Gastroesophageal sphincter (tissue), 3 donors: ENCODE data around the gene PRKCD.

Experiments used
- CTCF ChIP-seq, 4 experiments: fragments of 200-600 bp in 2 of 4; fragments of 450-650 bp in 2 of 4; sonication (generic) in 1 of 4; IDR thresholded peaks; one replicate each; pipeline ENCODE4 v1.5.1; 2017 to 2019; ENCODE audit warnings: antibody characterized with exemption in 4 of 4, mild to moderate bottlenecking in 2 of 4, moderate library complexity in 2 of 4
- EP300 ChIP-seq: sonication (generic); formaldehyde crosslinking; IDR thresholded peaks from one replicate; pipeline ENCODE4 v1.6.1; 2017; ENCODE audit warnings: antibody characterized with exemption, mild to moderate bottlenecking
- POLR2A ChIP-seq, 2 donors: fragments of 450-650 bp; IDR thresholded peaks; one replicate each; pipeline ENCODE4 v1.6.1; 2017; ENCODE audit warnings: antibody characterized with exemption in 2 of 2, mild to moderate bottlenecking in 2 of 2, moderate library complexity in 1 of 2

DNA sequence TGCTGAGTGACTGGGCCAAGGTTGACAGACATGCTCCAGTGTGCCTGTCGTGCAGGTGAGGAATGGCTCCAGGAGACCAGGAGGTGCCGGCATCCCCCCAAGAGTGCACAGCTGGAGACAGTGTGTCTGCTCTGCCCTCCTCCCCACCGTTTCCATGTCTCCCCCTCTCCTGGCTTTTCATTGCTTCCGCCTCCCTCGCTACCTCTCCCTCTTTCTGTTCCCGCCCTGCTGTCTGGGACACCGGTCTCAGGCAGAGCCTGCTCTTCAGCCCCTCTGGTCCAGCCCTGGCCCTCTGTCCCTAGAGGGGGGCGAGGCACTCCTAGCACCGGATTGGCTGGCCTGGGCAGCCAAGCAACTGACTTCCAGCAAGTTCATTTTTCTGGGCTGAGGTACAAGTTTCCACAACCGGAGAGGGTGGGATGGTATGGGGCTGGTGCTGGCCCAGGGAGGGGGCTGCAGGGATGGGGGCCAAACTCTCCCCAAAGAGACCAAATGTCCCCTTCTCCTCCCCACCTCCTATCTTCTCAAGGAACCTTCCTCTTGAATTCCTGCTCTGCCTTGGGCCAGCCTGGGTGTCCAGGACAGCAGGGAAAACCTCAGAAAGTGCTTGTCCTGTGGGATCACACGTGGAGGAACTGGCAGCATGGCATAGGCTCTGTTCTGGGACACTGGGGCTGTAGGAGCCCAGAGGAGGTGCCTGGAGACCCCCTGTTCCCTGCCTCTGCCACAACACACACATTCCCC is 32.6 kb downstream of the PRKCD start:
- TF ChIP-seq CTCF (IDR thresholded peaks at IDR 0.05) (no peak), POLR2A (IDR thresholded peaks at IDR 0.05) (no peak), EP300 (no peak)
